Glutamatergic neuron (in vitro differentiated cells): ENCODE measurements around the gene MVP. TPM values are rescaled to one million over a fixed set of nuclear protein-coding genes. Genes with fewer than 3 reads are reported as not detected.
"Not testable (repeated sequence)": the region's sequence is repeated elsewhere in the genome, so short reads cannot be mapped to it uniquely, and the experiment has no call there.

Source experiments
- DNase-seq: peaks from one replicate; pipeline ENCODE4 v3.0.0; 2022
- H3K27ac Mint-ChIP-seq: one replicate; pipeline ENCODE4 v1.8.0; 2020; ENCODE audit warnings: mild to moderate bottlenecking, mixed read lengths, inconsistent platforms; ENCODE audit not compliant: unreplicated experiment
- H3K27me3 Mint-ChIP-seq: one replicate; pipeline ENCODE4 v1.8.0; 2020; ENCODE audit warnings: mild to moderate bottlenecking, moderate library complexity, mixed read lengths, inconsistent platforms; ENCODE audit not compliant: unreplicated experiment
- H3K36me3 Mint-ChIP-seq: one replicate; pipeline ENCODE4 v1.8.0; 2020; ENCODE audit warnings: mild to moderate bottlenecking, mixed read lengths, inconsistent platforms; ENCODE audit not compliant: unreplicated experiment
- H3K4me1 Mint-ChIP-seq: one replicate; pipeline ENCODE4 v1.8.0; 2020; ENCODE audit warnings: mild to moderate bottlenecking, low read depth, mixed read lengths, inconsistent platforms; ENCODE audit not compliant: unreplicated experiment
- H3K4me3 Mint-ChIP-seq: one replicate; pipeline ENCODE4 v1.8.0; 2020; ENCODE audit warnings: mild to moderate bottlenecking, mixed read lengths, inconsistent platforms; ENCODE audit not compliant: unreplicated experiment
- H3K9me3 Mint-ChIP-seq: one replicate; pipeline ENCODE4 v1.8.0; 2020; ENCODE audit warnings: mild to moderate bottlenecking, moderate library complexity, mixed read lengths, inconsistent platforms; ENCODE audit not compliant: unreplicated experiment
- CTCF ChIP-seq: fragments of 200-600 bp; sonication (generic); IDR thresholded peaks from one replicate; pipeline ENCODE4 v1.5.0; 2021; ENCODE audit not compliant: partially characterized antibody, unreplicated experiment
- long read RNA-seq: library from polyadenylated mRNA; unstranded; transcript quantifications from one replicate; pipeline ENCODE4 v2.0.0, GENCODE V29; 2020; ENCODE audit not compliant: unreplicated experiment
- total RNA-seq: library from RNA; stranded (reverse); fragmentation: NEBNext Ultra II Directional; extraction: Animal tissue kit (Norgen Biotek cat#: 25700); gene quantifications from one replicate; pipeline ENCODE4 v1.2.1, GENCODE V29; 2021; ENCODE audit not compliant: unreplicated experiment

The MVP gene
- 82.7 TPM for total RNA-seq
- long read RNA-seq, transcript MVP-202 (15 exons, 2,925 nt): minor isoform, 10 of 61 reads
- long read RNA-seq, transcript MVP-201 (15 exons, 2,870 nt): major isoform, 32 of 61 reads
- long read RNA-seq, partial matches to known transcripts: 12 of 61 reads
- long read RNA-seq, other reads (novel, unspliced or antisense): 7 of 61 reads

GRCh38 chr16:29820271-29820701 lies at the start of gene MVP:
TSS of gene MVP (plus strand) at chr16:29820462. CDS start at chr16:29830550, 10,088 bp downstream.
- Mint-ChIP-seq H3K36me3 (no peaks in the 10 kb centered on the region), H3K27me3 (peaks cover 18% of the 10 kb centered on the region), H3K4me1 (peaks cover 33% of the 10 kb centered on the region), H3K9me3 (peaks cover 15% of the 10 kb centered on the region), H3K4me3 (peak within 1 kb of the TSS; percentile 91), H3K27ac (peak within 1 kb of the TSS; percentile 93)
- DNase-seq: peak; percentile 57
- no peak for TF ChIP-seq CTCF

GRCh38 chr16:29772330-29772729 lies 47.9 kb upstream of the MVP start:
- not testable (repeated sequence) for H3K9me3 Mint-ChIP-seq, H3K36me3 Mint-ChIP-seq, H3K4me3 Mint-ChIP-seq, H3K27ac Mint-ChIP-seq, H3K4me1 Mint-ChIP-seq, H3K27me3 Mint-ChIP-seq, DNase-seq

GRCh38 chr16:29774730-29775129 lies 45.5 kb upstream of the MVP start:
- H3K27ac Mint-ChIP-seq: no peak overlapping the region
- no peak for DNase-seq
- no peaks in the 10 kb centered on the region for H3K4me1 Mint-ChIP-seq
- no peak for TF ChIP-seq CTCF
- peaks cover 2% of the 10 kb centered on the region for H3K27me3 Mint-ChIP-seq
- peaks cover 6% of the 10 kb centered on the region for H3K9me3 Mint-ChIP-seq
- H3K36me3 Mint-ChIP-seq: no peaks in the 10 kb centered on the region
- peak overlapping the region; percentile 15 for H3K4me3 Mint-ChIP-seq

GRCh38 chr16:29775742-29776408 lies 44.4 kb upstream of the MVP start:
- DNase-seq: peak; percentile 21
- Mint-ChIP-seq H3K9me3 (peaks cover 6% of the 10 kb centered on the region), H3K4me3 (no peak overlapping the region), H3K4me1 (no peaks in the 10 kb centered on the region), H3K27me3 (peaks cover 2% of the 10 kb centered on the region), H3K27ac (no peak overlapping the region), H3K36me3 (no peaks in the 10 kb centered on the region)
- no peak for TF ChIP-seq CTCF

- Mint-ChIP-seq H3K4me1 (no peaks in the 10 kb centered on the region), H3K36me3 (no peaks in the 10 kb centered on the region), H3K27me3 (peaks cover 2% of the 10 kb centered on the region), H3K4me3 (no peak within 1 kb of the TSS), H3K9me3 (peaks cover 3% of the 10 kb centered on the region), H3K27ac (no peak within 1 kb of the TSS)
- no peak for DNase-seq
- TF ChIP-seq CTCF: no peak
These were observed 42.5 kb upstream of the MVP start, which contains the start of gene ZG16 for GRCh38 chr16:29777576-29778350. TSS of gene ZG16 (plus strand) at chr16:29778256. CDS start at chr16:29779267, 1,011 bp downstream.
